Measurements from ENCODE around the gene KCTD19.

KCTD19 gene

GRCh38 chr16:67241008-67241900 is 85.3 kb downstream of the KCTD19 start:
- no peak overlapping the region for H3K4me3 ChIP-seq (ENCODE audit: low read depth in 1 of 2, low read length in 1 of 2)
- H3K4me1 ChIP-seq (ENCODE audit: control insufficient read depth in 1 of 2, insufficient read depth in 1 of 2, low read depth in 1 of 2, low read length in 1 of 2): peaks cover 35 to 37% of the 10 kb centered on the region in 2 experiments
- TF ChIP-seq CTCF (IDR thresholded peaks at IDR 0.05): no peak
- H3K27me3 ChIP-seq: no peaks in the 10 kb centered on the region
- H3K36me3 ChIP-seq: peaks cover 36% of the 10 kb centered on the region
- no peak overlapping the region for H3K27ac ChIP-seq
- H3K9me3 ChIP-seq: no peaks in the 10 kb centered on the region

- H3K27ac ChIP-seq: no peak overlapping the region
- H3K4me3 ChIP-seq (ENCODE audit: low read depth in 1 of 2, low read length in 1 of 2): no peak overlapping the region
- H3K36me3 ChIP-seq: peaks cover 44% of the 10 kb centered on the region
- peaks cover 27 to 30% of the 10 kb centered on the region in 2 experiments for H3K4me1 ChIP-seq (ENCODE audit: control insufficient read depth in 1 of 2, insufficient read depth in 1 of 2, low read depth in 1 of 2, low read length in 1 of 2)
- TF ChIP-seq CTCF (IDR thresholded peaks at IDR 0.05): no peak
- no peaks in the 10 kb centered on the region for H3K27me3 ChIP-seq
- no peaks in the 10 kb centered on the region for H3K9me3 ChIP-seq
Measured at GRCh38 chr16:67240506-67240905, 86.0 kb downstream of the KCTD19 start.

Data from neutrophil (primary cell).